Astrocyte of the cerebellum (primary cell): ENCODE results near the gene OTX1.
A peak's percentile ranks its signal among the peaks of the same experiment; 100 is the strongest.
"Not testable (repeated sequence)": the region's sequence is repeated elsewhere in the genome, so short reads cannot be mapped to it uniquely, and the experiment has no call there.

Experiments
- DNase-seq: peaks from one replicate; pipeline ENCODE4 v3.0.0-alpha.2; 2011; ENCODE audit warnings: low read depth
- H3K4me3 ChIP-seq: 2 replicates; pipeline ENCODE4 v1.5.1; 2011; ENCODE audit warnings: mild to moderate bottlenecking, low read depth, low read length, moderate library complexity
- CTCF ChIP-seq: IDR thresholded peaks from 2 replicates; pipeline ENCODE4 v1.5.1; 2012; ENCODE audit warnings: low read length, low read depth, moderate library complexity, mild to moderate bottlenecking; ENCODE audit errors: missing control alignments
- in situ Hi-C: cut with HindIII; loops from 2 replicates; pipeline ENCODE4 v1.10.0; 2017; ENCODE audit warnings: low sequenced_read_pairs

Gene OTX1

DNA sequence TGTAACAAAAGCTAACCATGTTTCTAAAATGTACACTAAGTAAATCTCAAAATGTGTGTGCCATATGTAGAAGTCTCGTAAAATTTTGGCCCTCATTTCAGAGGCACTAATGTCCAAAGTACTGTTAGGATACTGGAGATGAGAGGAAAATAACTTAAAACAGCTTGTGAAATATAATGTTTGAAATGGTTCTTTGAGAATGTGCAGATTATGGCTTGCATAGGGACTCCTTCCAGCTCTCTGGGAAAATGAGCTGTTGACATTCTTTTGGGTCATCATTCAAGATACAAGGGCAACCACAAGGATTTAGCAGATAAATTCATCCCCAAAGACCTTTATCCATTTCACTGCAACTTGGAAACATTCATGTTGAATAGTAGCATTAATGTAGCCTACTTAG, 38.1 kb upstream of the OTX1 start:
- TF ChIP-seq CTCF = no peak
- in situ Hi-C loops = no loop called here
- no peak for DNase-seq
- no peak overlapping the region for H3K4me3 ChIP-seq

GRCh38 chr2:63013438-63013837, 37.2 kb upstream of the OTX1 start:
- in situ Hi-C loops = no loop called here
- TF ChIP-seq CTCF = no peak
- H3K4me3 ChIP-seq = no peak overlapping the region
- no peak for DNase-seq

DNA sequence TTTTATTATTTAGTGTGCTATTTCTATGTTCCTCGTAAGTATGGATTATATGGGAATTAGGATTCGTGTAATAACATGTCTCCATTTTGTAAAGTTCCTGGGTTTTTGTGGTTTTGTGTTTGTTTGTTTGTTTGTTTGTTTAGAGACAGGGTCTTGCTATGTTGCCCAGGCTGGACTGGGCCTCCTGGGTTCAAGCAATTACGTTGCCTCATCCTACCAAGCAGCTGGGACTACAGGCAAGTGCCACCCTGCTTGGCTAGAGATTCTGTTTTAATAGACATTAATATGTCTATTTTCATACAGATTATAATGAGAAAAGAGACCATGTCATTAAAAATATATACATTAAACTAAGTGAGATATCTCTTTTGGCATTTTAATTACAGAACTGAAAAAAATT, 35.2 kb upstream of the OTX1 start:
- no peak for DNase-seq
- no peak overlapping the region for H3K4me3 ChIP-seq
- in situ Hi-C loops = no loop called here
- TF ChIP-seq CTCF = no peak

- no peak for DNase-seq
- no peak overlapping the region for H3K4me3 ChIP-seq
- TF ChIP-seq CTCF = no peak
- in situ Hi-C loops = no loop called here
Measured at GRCh38 chr2:63018439-63018838, 32.2 kb upstream of the OTX1 start.

GRCh38 chr2:63019686-63020085, 30.9 kb upstream of the OTX1 start:
- DNase-seq, in situ Hi-C loops, H3K4me3 ChIP-seq: not testable (repeated sequence)

- H3K4me3 ChIP-seq = no peak overlapping the region
- no peak for DNase-seq
- in situ Hi-C loops = no loop called here
- TF ChIP-seq CTCF = peak; percentile 29
Measured at GRCh38 chr2:63023444-63023843, 27.2 kb upstream of the OTX1 start.

DNA sequence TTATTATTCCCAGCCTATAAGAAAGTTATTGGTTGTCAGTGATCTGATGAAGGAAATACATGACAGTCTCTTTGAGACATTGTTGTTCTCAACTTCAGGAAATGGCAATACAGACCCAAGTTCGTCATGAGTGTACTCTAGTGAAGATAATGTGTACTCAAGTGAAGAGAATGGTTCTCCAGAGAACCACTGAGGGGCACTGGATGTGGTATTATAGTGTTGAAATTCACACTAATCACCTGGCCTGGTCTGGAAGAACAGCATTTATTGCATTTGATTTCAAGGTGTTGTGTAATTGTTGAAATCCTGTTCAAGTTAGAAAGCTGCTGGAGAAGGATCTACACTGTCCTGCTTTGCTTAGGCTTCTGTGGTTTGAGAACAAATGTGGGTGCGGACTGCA, 23.4 kb upstream of the OTX1 start:
- in situ Hi-C loops = no loop called here
- no peak for TF ChIP-seq CTCF
- no peak for DNase-seq
- no peak overlapping the region for H3K4me3 ChIP-seq
